Left ventricle myocardium inferior (tissue), 1 donor: ENCODE measurements around the gene TRAPPC14. TPM values are rescaled to one million over a fixed set of nuclear protein-coding genes. Genes with fewer than 3 reads are reported as not detected.

Experiments used
- DNase-seq: peaks from one replicate; pipeline ENCODE4 v3.0.0-alpha.2; 2020
- H3K27ac ChIP-seq: fragments of 200-600 bp; replicated peaks from 2 replicates; pipeline ENCODE4 v1.8.0; 2021
- H3K27me3 ChIP-seq: fragments of 200-600 bp; 2 replicates; pipeline ENCODE4 v1.8.0; 2021; ENCODE audit warnings: low read depth
- H3K36me3 ChIP-seq: fragments of 200-600 bp; 2 replicates; pipeline ENCODE4 v1.8.0; 2021
- H3K4me1 ChIP-seq: fragments of 200-600 bp; 2 replicates; pipeline ENCODE4 v1.8.0; 2021
- H3K4me3 ChIP-seq: fragments of 200-600 bp; 2 replicates; pipeline ENCODE4 v1.8.0; 2021; ENCODE audit warnings: mild to moderate bottlenecking, moderate library complexity
- H3K9me3 ChIP-seq: fragments of 200-600 bp; replicated peaks from 2 replicates; pipeline ENCODE4 v1.8.0; 2021
- intact Hi-C: fragments of 100-400 bp; cut with micrococcal nuclease; formaldehyde crosslinking; loops from one replicate; pipeline ENCODE4 v1.11.0; 2022
- total RNA-seq: library from RNA; stranded (reverse); fragmentation: NEBNext Ultra II Directional; extraction: Animal tissue kit (Norgen Biotek cat#: 25700); gene quantifications from one replicate; pipeline ENCODE4 v1.2.1, GENCODE V29; 2021
- TF ChIP-seq, protein P1 (sequence below): fragments of 200-600 bp; IDR thresholded peaks from 2 replicates; pipeline ENCODE4 v1.8.0; 2021; ENCODE audit warnings: antibody characterized with exemption, mild to moderate bottlenecking, borderline replicate concordance
- donor health status: DM: no; HTN: yes; CAD: no; lungs with severe emphysema.

TRAPPC14 gene
- total RNA-seq, 1 donor from 2014 or later = 7.1 TPM

GRCh38 chr7:100124301-100125230 lies 34.0 kb downstream of the TRAPPC14 start:
- H3K4me1 ChIP-seq = peaks cover 50% of the 10 kb centered on the region

DNA sequence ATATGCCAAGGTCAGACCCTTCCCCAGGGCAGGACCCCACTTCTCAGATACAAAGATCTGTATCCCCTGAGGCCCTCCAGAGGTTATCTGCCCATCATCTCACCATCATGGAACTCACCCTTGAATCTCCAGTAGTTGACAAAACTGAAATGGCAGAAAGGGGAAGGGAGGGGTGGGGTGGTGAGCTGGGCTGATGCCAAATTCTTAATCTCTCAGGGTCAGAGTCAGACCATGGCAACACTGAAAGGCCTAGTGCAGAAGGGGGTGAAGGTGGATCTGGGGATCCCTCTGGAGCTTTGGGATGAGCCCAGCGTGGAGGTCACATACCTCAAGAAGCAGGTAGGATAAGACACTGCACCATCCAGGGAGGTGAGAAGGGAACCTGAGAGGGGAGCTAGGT lies 36.0 kb downstream of the TRAPPC14 start:
- Histone ChIP-seq H3K27ac (no peak overlapping the region), H3K9me3 (no peaks in the 10 kb centered on the region), H3K36me3 (peaks cover 6% of the 10 kb centered on the region), H3K4me3 (no peak overlapping the region), H3K4me1 (peaks cover 54% of the 10 kb centered on the region), H3K27me3 (no peaks in the 10 kb centered on the region)
- intact Hi-C loops = no loop called here
- TF ChIP-seq, protein P1, sequence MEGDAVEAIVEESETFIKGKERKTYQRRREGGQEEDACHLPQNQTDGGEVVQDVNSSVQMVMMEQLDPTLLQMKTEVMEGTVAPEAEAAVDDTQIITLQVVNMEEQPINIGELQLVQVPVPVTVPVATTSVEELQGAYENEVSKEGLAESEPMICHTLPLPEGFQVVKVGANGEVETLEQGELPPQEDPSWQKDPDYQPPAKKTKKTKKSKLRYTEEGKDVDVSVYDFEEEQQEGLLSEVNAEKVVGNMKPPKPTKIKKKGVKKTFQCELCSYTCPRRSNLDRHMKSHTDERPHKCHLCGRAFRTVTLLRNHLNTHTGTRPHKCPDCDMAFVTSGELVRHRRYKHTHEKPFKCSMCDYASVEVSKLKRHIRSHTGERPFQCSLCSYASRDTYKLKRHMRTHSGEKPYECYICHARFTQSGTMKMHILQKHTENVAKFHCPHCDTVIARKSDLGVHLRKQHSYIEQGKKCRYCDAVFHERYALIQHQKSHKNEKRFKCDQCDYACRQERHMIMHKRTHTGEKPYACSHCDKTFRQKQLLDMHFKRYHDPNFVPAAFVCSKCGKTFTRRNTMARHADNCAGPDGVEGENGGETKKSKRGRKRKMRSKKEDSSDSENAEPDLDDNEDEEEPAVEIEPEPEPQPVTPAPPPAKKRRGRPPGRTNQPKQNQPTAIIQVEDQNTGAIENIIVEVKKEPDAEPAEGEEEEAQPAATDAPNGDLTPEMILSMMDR = no peak
- DNase-seq = no peak

More at GRCh38 chr7:100124301-100125230, 34.0 kb downstream of the TRAPPC14 start:
- TF ChIP-seq, protein P1 = no peak
- intact Hi-C loops = no loop called here
- no peaks in the 10 kb centered on the region for H3K9me3 ChIP-seq
- no peak overlapping the region for H3K4me3 ChIP-seq
- H3K27ac ChIP-seq = no peak overlapping the region
- H3K36me3 ChIP-seq = peaks cover 6% of the 10 kb centered on the region
- no peak for DNase-seq
- no peaks in the 10 kb centered on the region for H3K27me3 ChIP-seq

- no peak for DNase-seq
- Histone ChIP-seq H3K27ac (no peak overlapping the region), H3K36me3 (peaks cover 6% of the 10 kb centered on the region), H3K4me3 (no peak overlapping the region), H3K4me1 (peaks cover 49% of the 10 kb centered on the region), H3K27me3 (no peaks in the 10 kb centered on the region), H3K9me3 (no peaks in the 10 kb centered on the region)
- TF ChIP-seq, protein P1 = no peak
- intact Hi-C loops = no loop called here
These were observed 36.5 kb downstream of the TRAPPC14 start for GRCh38 chr7:100122067-100122466.

- Histone ChIP-seq H3K4me1 (peaks cover 36% of the 10 kb centered on the region), H3K4me3 (peak overlapping the region; percentile 97), H3K36me3 (peaks cover 6% of the 10 kb centered on the region), H3K27me3 (no peaks in the 10 kb centered on the region), H3K27ac (peak overlapping the region; percentile 97), H3K9me3 (no peaks in the 10 kb centered on the region)
- DNase-seq = no peak
- intact Hi-C loops = no loop called here
- TF ChIP-seq, protein P1 = no peak
These were observed 37.8 kb downstream of the TRAPPC14 start for GRCh38 chr7:100120733-100121036.

DNA sequence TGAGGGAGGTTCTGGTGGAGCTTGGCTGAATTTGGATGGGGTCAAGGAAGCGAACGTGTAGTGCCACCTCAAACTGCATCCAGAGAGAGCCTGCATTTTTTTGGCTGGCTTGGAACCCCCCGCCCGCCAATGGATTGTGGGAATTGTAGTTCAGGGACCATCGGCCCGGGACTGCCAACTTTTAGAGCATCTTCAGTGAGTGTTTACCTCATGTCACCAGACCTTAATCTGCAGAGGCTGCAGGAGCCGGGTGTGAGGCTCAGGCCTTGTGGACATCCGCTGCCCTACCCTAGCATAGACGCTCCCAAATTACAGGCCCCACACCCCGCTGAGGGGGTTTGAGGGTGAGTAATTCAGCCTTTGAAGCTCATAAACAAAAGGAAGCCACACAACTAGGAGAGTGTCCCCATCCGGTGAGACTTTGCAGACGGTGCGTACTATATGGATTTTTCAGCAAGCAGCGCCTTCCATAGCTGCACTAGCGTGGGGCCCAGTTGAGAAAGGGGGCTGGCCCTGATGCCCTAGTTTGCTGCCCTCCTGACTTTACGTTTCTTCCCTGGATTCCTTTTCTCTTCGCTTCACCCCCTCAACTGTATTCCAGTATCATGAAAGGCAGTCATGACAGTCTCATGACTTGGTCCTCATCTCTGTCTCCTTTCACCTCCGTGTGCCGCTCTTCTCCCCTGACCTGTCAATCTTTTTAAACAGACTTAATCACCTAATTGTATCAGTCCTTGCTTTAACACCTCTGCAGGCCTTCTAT lies 38.4 kb downstream of the TRAPPC14 start:
- intact Hi-C loops = no loop called here
- TF ChIP-seq, protein P1 = no peak
- Histone ChIP-seq H3K36me3 (peaks cover 6% of the 10 kb centered on the region), H3K27ac (peak overlapping the region; percentile 97), H3K4me1 (peaks cover 33% of the 10 kb centered on the region), H3K4me3 (peak overlapping the region; percentile 97), H3K9me3 (no peaks in the 10 kb centered on the region), H3K27me3 (no peaks in the 10 kb centered on the region)
- DNase-seq = peak; percentile 60
